Activated naive CD4-positive, alpha-beta T cell treated with anti-CD3 and anti-CD28 coated beads, Interleukin-2, amount 10 ng/mL, durations not matched to agents 5 hours and 36 hours (primary cell): ENCODE data around the gene CABP1. TPM values are rescaled to one million over a fixed set of nuclear protein-coding genes. Genes with fewer than 3 reads are reported as not detected.

ENCODE experiments used
- total RNA-seq, 2 experiments: library from RNA; stranded (reverse); gene quantifications; one replicate each; pipeline ENCODE4 v1.2.3, GENCODE V29; 2021

Gene CABP1
- under 1 TPM; 0.68 to 0.79 TPM for total RNA-seq

DNA sequence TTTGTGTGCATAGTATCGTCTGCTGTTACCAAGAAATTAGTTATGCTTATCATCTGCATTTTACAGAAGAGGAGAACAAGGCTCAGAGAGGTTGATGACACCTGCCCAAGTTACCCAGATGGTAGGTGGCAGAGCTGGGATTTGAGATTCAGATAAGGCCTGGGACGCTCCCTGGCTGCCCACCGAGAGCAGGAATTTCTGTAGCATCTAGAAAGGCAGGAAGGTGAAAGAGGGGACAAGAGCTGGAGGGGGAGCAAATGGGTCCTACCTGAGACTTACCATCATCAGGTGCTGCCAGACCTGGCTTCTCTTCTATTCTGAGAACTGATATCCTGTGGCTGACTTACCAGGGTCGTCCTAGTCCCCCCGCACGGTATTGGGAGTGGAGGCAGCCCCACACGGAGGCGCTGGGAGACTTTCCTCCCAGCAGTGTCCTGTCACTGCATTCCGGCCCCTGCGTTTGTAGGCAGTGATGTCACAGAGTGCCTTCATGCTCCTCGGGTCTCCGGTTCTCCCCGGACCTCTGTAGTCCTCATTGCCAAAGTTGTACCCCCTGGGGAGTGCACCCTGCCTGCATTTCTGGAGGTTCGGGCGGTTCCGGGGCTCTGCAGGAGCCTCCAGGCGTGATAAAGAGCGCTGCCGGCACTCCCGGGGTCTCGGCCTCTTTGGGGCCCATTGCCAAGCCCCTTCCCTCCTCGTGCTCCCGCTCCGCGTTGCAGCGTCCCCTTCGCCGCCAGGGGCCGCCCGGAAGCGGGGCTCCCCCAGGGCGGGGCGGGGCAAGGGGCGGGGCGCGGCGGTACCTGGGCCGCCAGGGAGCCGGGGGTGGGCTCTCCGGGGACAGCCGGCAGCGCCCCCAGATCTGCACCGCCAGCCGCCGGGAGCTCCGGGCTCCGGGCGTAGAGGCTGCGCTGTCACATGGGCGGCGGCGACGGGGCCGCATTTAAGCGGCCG lies at the start of gene CABP1:
Gene CABP1, plus strand, starts transcription at position 856 of the 951 bp plus-strand sequence. Its CDS starts 60 bp downstream, at position 916.

DNA sequence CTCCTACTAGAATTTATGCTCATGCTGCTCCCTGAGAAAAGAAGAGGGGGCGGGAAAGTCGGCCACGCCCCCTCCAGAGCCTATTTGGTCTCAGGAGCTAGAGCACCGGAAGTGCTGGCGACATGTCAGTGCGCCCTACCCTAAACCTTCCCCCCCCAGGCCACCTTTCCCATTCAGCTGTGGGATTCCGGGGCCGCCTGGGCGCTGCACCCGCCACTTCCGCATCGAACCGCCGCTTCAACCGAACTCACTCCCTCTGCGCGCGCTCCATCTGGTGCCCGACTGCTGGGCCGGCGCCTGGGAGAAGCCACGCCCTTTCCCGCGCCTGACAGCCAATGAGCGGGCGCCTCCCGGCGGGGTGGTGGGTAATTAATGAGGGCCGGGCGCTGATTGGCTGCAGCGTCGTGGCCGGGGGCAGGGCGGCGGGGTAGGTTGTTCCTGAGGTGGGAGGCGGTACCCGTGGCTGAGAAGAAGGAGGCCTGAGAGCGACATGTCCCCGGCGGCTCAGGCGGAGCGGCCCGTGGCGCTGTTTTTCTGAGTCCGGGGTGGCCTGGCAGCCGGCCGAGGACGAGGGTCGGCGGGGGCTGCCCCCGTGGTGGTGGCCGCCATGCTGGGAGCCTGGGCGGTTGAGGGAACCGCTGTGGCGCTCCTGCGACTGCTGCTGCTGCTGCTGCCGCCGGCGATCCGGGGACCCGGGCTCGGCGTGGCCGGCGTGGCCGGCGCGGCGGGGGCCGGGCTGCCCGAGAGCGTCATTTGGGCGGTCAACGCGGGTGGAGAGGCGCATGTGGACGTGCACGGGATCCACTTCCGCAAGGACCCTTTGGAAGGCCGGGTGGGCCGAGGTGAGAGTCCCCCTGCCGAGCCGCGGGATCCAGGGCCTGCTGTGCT lies 46.5 kb downstream of the CABP1 start, which contains the start of gene MLEC:
Gene MLEC, plus strand, starts transcription at position 460 of the 888 bp plus-strand sequence. Its CDS starts 148 bp downstream, at position 608.

DNA sequence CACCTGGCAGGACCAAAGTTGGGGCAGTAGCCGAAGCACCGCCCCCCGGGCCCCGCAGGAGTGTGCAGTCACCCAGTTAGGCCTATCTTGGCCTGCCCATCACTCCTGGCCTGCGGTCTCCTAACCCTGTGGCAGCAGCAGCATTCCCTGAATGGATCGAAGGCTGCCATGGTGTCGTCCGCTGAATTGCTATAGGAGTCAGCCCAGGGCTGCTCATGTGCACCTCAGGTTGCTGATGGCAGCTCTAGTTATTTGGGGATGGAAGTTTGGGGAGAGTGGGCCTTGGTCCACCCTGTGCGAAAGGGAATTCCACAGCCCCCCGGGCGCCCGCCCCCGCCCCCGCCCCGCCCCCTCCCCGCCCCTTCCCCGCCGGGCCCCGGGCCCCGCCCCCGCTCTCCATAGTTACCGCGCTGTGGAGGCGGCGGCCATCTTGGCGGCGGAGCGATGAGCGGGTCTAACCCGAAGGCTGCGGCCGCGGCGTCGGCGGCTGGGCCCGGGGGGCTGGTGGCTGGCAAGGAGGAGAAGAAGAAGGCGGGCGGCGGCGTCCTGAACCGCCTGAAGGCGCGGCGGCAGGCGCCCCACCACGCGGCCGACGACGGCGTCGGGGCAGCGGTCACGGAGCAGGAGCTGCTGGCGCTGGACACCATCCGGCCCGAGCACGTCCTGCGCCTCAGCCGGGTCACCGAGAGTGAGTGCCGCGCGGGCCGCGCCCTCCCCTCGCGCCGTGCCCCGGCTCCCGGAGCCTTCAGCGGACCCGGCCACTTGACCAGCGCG lies 69.8 kb downstream of the CABP1 start, which contains the start of gene UNC119B:
Gene UNC119B, plus strand, starts transcription at position 428 of the 774 bp plus-strand sequence. Its CDS starts 17 bp downstream, at position 445.

Other genes with a start within 250 kb of the CABP1 start
- gene COX6A1, start 202.5 kb upstream of the CABP1 start, total RNA-seq: 100 to 1,000 TPM; 251 to 266 TPM
- 10 to 100 TPM; 24.4 to 27.2 TPM for gene TRIAP1, start 194.2 kb upstream of the CABP1 start, total RNA-seq
- gene GATC, start 194.2 kb upstream of the CABP1 start, total RNA-seq: 10 to 100 TPM; 27.0 to 31.4 TPM
- 100 to 1,000 TPM; 152 to 155 TPM for gene SRSF9, start 170.9 kb upstream of the CABP1 start, total RNA-seq
- gene DYNLL1, start 144.5 kb upstream of the CABP1 start, total RNA-seq: 100 to 1,000 TPM; 230 to 234 TPM
- 10 to 100 TPM; 27.6 to 27.8 TPM for gene COQ5, start 111.5 kb upstream of the CABP1 start, total RNA-seq
- gene RNF10, start 106.3 kb upstream of the CABP1 start, total RNA-seq: 100 to 1,000 TPM; 189 to 193 TPM
- 10 to 100 TPM; 53.5 to 55.4 TPM for gene POP5, start 59.2 kb upstream of the CABP1 start, total RNA-seq
- 10 to 100 TPM; 70.2 to 70.6 TPM for gene MLEC, start 46.5 kb downstream of the CABP1 start, total RNA-seq
- 10 to 100 TPM; 21.1 to 22.0 TPM for gene UNC119B, start 69.8 kb downstream of the CABP1 start, total RNA-seq
- 10 to 100 TPM; 14.8 to 16.6 TPM for gene ACADS, start 85.2 kb downstream of the CABP1 start, total RNA-seq